ENCODE data around the gene RAP1GAP.

GRCh38 chr1:21589618-21590017, 79.5 kb downstream of the RAP1GAP start:
- TF ChIP-seq, protein P1, sequence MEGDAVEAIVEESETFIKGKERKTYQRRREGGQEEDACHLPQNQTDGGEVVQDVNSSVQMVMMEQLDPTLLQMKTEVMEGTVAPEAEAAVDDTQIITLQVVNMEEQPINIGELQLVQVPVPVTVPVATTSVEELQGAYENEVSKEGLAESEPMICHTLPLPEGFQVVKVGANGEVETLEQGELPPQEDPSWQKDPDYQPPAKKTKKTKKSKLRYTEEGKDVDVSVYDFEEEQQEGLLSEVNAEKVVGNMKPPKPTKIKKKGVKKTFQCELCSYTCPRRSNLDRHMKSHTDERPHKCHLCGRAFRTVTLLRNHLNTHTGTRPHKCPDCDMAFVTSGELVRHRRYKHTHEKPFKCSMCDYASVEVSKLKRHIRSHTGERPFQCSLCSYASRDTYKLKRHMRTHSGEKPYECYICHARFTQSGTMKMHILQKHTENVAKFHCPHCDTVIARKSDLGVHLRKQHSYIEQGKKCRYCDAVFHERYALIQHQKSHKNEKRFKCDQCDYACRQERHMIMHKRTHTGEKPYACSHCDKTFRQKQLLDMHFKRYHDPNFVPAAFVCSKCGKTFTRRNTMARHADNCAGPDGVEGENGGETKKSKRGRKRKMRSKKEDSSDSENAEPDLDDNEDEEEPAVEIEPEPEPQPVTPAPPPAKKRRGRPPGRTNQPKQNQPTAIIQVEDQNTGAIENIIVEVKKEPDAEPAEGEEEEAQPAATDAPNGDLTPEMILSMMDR (conservative IDR thresholded peaks at IDR 0.05 in 1 of 2, IDR thresholded peaks at IDR 0.05 in 1 of 2; ENCODE audit: extremely low read depth in 1 of 2, insufficient read depth in 1 of 2, low read depth in 1 of 2, low read length in 2 of 2), result no peak
- no peak for TF ChIP-seq EZH2 (IDR thresholded peaks at IDR 0.05; ENCODE audit: borderline replicate concordance, low read length)
